ENCODE results near the gene MBTD1.

The MBTD1 gene

DNA sequence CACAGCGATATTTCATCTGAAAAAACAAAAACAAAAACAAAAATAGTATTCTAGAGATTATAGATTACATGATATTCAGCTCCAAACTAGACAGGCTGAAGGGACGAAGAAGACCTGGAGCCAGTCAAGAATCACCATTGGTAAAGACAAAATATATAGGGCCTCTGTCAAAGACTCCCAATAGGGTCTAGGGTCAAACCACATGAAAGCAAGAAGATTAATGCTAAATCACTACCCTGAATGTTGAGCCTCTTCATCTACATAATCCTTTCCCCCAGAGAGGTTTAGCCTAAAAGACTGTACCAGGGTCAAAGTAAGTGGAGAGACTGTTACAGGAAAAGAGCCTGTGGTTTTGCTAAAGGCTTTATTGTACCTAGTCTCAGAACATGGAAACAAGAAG, 117.3 kb downstream of the MBTD1 start:
- DNase-seq = no peak

GRCh38 chr17:51135956-51136355, 123.9 kb downstream of the MBTD1 start:
- no peak for DNase-seq

DNA sequence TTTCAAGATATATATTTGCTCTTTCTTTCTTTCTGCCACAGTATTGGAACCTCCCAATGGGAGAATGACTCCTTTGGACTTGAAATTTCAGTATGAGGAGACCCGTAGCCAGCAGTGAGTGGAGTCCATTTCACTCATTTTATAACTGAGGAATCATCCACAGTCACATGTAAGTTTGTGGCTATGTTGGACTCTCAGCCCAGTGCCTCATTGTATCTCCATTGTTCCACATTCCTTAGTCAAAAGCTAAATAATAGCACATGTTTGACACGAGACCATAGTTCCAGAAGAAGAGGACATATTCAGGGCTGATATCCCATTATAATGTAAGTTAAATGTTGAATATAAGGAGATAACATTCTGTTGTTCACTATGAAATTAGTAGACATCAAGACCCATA, 126.5 kb downstream of the MBTD1 start:
- no peak for DNase-seq

DNA sequence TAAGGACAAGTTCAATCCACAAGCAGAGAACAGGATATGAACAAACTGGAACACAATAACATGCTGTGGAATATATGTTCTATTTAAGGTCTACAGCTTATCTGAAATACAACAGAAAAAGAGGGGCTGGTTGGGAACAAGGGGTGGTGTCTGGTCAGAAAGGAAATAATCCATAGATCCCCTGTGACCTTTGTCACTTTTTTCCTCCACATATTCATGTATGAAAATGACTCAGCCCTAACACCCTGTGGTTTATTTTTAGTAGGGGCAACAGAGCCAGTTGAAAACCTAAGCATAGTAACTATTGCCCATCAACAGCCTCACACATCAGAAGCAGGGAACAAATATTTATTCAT, 126.9 kb downstream of the MBTD1 start:
- no peak for DNase-seq

DNA sequence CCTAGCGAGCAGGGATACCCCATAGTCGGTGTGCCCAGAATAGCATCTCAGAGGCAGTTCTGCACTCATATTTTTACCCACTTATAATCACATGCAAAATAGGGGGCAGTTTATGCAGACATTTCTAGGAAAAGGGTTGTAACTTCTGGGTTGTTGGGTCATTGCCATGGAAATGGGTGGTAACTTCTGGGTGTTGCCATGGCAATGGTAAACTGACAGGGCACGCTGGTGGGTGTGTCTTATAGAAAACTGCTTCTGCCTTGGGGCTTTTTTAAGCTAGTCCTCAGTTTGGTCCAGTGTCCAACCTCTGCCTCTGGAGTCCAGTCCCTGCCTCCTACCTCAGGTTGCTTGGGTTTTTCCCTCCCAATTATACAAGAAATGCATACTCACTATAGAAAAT, 131.8 kb downstream of the MBTD1 start:
- no peak for DNase-seq

Data from NCI-H774 (cell line).